MM.1S (cell line): ENCODE results near the gene RPTOR.
A peak's percentile ranks its signal among the peaks of the same experiment; 100 is the strongest.

Experiments used
- DNase-seq: peaks from one replicate; pipeline ENCODE4 v3.0.0-alpha.2; 2015
- H2AFZ ChIP-seq: fragments of 300-600 bp; sonication (generic); 2 replicates; pipeline ENCODE4 v1.6.0; 2016; ENCODE audit warnings: antibody characterized with exemption, low read length
- H3F3A ChIP-seq: fragments of 300-600 bp; sonication (generic); 2 replicates; pipeline ENCODE4 v1.6.1; 2016; ENCODE audit warnings: mild to moderate bottlenecking, antibody characterized with exemption, low read length, moderate library complexity, mixed read lengths; ENCODE audit not compliant: insufficient read depth
- H3K27ac ChIP-seq: fragments of 300-600 bp; sonication (generic); 2 replicates; pipeline ENCODE4 v1.5.1; 2016; ENCODE audit warnings: mild to moderate bottlenecking, low read length
- H3K27me3 ChIP-seq: fragments of 300-600 bp; sonication (generic); replicated peaks from 2 replicates; pipeline ENCODE4 v1.6.0; 2016; ENCODE audit warnings: low read length; ENCODE audit not compliant: insufficient read depth
- H3K36me3 ChIP-seq: fragments of 300-600 bp; sonication (generic); replicated peaks from 2 replicates; pipeline ENCODE4 v1.6.1; 2016; ENCODE audit warnings: mild to moderate bottlenecking, low read length, mixed read lengths; ENCODE audit not compliant: insufficient read depth
- H3K4me1 ChIP-seq: fragments of 300-600 bp; sonication (generic); 2 replicates; pipeline ENCODE4 v1.6.1; 2016; ENCODE audit warnings: low read length, mixed read lengths
- H3K4me2 ChIP-seq: fragments of 300-600 bp; sonication (generic); 2 replicates; pipeline ENCODE4 v1.6.0; 2016; ENCODE audit warnings: low read depth, low read length
- H3K4me3 ChIP-seq: fragments of 300-600 bp; sonication (generic); 2 replicates; pipeline ENCODE4 v1.5.1; 2016; ENCODE audit warnings: low read length, mixed read lengths
- H3K79me2 ChIP-seq: fragments of 300-600 bp; sonication (generic); 2 replicates; pipeline ENCODE4 v1.6.1; 2016; ENCODE audit warnings: mixed run types, low read length, mixed read lengths
- H3K9ac ChIP-seq: fragments of 300-600 bp; sonication (generic); 2 replicates; pipeline ENCODE4 v1.6.1; 2016; ENCODE audit warnings: low read length, mixed read lengths
- H3K9me2 ChIP-seq: fragments of 300-600 bp; sonication (generic); replicated peaks from 2 replicates; pipeline ENCODE4 v1.6.1; 2016; ENCODE audit warnings: mild to moderate bottlenecking, low read length, mixed read lengths; ENCODE audit not compliant: insufficient read depth
- H3K9me3 ChIP-seq: fragments of 300-600 bp; sonication (generic); replicated peaks from 2 replicates; pipeline ENCODE4 v1.6.1; 2016; ENCODE audit warnings: mild to moderate bottlenecking, low read length, mixed read lengths; ENCODE audit not compliant: insufficient read depth
- H4K20me1 ChIP-seq: fragments of 300-600 bp; sonication (generic); 2 replicates; pipeline ENCODE4 v1.6.1; 2016; ENCODE audit warnings: mild to moderate bottlenecking, low read length, moderate library complexity, mixed read lengths; ENCODE audit not compliant: insufficient read depth
- CTCF ChIP-seq: fragments of 300-600 bp; sonication (generic); IDR thresholded peaks from 2 replicates; pipeline ENCODE4 v1.5.1; 2016; ENCODE audit warnings: antibody characterized with exemption, low read length, mixed read lengths
- EZH2 ChIP-seq: fragments of 300-600 bp; sonication (generic); optimal IDR thresholded peaks from 2 replicates; pipeline ENCODE3; 2017; ENCODE audit warnings: low read depth, mild to moderate bottlenecking, antibody characterized with exemption, low read length, mixed read lengths
- EZH2phosphoT487 ChIP-seq: fragments of 300-600 bp; sonication (generic); IDR thresholded peaks from 2 replicates; pipeline ENCODE4 v1.6.1; 2018; ENCODE audit warnings: antibody characterized with exemption, low read length

The RPTOR gene

DNA sequence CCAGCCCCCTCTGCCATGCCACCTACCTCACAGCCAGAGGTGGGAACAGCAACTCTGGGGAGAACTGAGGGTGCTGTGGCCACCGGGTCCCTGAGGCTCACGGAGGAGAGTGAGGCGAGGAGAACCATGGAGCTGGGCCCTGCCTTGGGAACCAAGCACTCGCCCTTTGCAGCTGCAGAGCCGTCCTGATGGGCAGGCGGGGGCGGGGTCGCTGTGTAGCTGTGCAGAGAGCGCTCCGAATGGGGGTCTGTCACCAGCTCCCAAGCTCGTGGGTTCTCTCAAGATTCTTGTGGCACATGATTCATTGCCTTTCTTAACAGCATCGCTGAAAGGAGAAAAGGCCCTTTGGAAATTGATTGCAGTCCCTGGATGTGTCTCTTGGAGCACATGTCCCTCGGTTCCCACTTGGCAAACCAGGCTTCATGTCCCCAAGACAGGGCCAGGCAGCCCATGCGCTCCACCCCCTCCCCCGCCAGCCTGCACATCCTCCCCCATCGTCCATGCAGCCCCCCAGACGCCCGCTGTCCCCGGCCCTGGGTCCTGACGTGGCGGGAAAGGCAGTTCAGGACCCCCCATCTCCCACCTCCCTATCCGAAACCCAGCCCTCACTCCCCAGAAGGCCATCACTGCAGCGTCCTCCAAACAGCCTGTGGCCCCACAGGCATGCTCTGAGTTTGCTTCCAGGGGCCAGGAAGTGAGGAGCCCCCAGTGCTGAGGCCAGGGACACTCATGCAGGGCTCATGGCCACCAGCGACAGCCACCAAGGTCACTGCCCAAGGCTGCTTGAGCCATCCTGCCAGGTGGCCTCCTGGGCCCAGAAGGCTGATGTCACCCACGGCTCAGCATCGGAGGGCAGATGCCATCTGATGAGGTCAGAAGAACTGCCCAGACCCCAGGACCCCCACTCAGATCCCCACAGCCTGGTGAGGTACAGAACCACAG, 426.4 kb downstream of the RPTOR start:
- H3K4me3 ChIP-seq: no peak overlapping the region

DNA sequence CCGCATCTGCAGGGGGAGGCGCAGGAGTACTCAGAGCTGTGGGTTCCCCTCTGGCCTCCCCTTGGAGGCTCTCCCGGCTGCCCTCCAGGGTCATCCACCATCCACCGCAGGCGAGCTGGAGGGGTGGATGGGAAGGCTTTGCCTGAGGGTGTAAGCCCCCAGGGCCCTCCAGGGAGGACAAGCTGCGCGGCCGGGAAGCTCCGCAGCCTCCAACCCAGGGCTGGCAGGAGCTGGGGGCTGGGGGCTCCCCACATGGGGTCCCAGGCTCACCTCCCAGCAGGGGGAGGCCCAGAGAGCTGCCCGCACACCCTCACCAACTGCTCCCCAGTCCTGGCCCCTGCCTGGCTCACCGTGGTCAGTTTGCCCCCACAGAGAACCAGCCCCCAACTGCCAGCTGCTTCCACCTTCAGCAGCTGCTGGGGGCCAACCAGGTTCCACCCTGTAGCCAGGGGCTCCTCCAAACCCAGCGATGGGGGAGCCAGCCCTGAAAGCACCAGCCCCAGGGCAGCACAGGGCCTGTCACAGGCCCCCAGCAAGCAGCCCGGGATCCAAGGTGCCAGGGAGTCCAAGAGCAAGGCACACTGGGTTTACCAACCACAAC, 427.2 kb downstream of the RPTOR start:
- Histone ChIP-seq H3K4me3 (no peak overlapping the region), H4K20me1 (no peaks in the 10 kb centered on the region), H3K9me2 (no peaks in the 10 kb centered on the region), H3K9me3 (no peaks in the 10 kb centered on the region), H3K9ac (no peak overlapping the region), H3K27me3 (peaks cover 6% of the 10 kb centered on the region; the same call in 1 of the 2 replicates), H3K27ac (no peak overlapping the region), H3F3A (no peaks in the 10 kb centered on the region), H3K4me2 (no peak overlapping the region), H3K36me3 (no peaks in the 10 kb centered on the region), H3K79me2 (no peaks in the 10 kb centered on the region), H2AFZ (no peak overlapping the region), H3K4me1 (0 out of 2 replicates have a peak, but pooled peaks cover 8% of the 10 kb centered on the region)
- DNase-seq: no peak
- TF ChIP-seq EZH2 (no peak), EZH2phosphoT487 (no peak), CTCF (no peak)

More for the DNA sequence above, 426.4 kb downstream of the RPTOR start:
- no peaks in the 10 kb centered on the region for H3K9me2 ChIP-seq
- H3K9ac ChIP-seq: no peak overlapping the region
- no peaks in the 10 kb centered on the region for H3F3A ChIP-seq
- no peak overlapping the region for H3K4me2 ChIP-seq
- H3K9me3 ChIP-seq: no peaks in the 10 kb centered on the region
- H3K79me2 ChIP-seq: no peaks in the 10 kb centered on the region
- DNase-seq: no peak
- 0 out of 2 replicates have a peak, but pooled peaks cover 8% of the 10 kb centered on the region for H3K4me1 ChIP-seq
- H4K20me1 ChIP-seq: no peaks in the 10 kb centered on the region
- no peak overlapping the region for H3K27ac ChIP-seq
- H3K36me3 ChIP-seq: no peaks in the 10 kb centered on the region
- H3K27me3 ChIP-seq: no peaks in the 10 kb centered on the region
- TF ChIP-seq EZH2phosphoT487 (no peak), CTCF (0 out of 2 replicates have a peak, but pooled peaks have one; percentile 2)
- no peak overlapping the region for H2AFZ ChIP-seq

- H3K4me1 ChIP-seq: no peaks in the 10 kb centered on the region
- H2AFZ ChIP-seq: no peak overlapping the region
- H3K4me2 ChIP-seq: no peak overlapping the region
- H3F3A ChIP-seq: no peaks in the 10 kb centered on the region
- H3K9me3 ChIP-seq: no peaks in the 10 kb centered on the region
- no peaks in the 10 kb centered on the region for H3K36me3 ChIP-seq
- H4K20me1 ChIP-seq: no peaks in the 10 kb centered on the region
- no peak overlapping the region for H3K4me3 ChIP-seq
- TF ChIP-seq EZH2phosphoT487: no peak
- TF ChIP-seq CTCF: no peak
- TF ChIP-seq EZH2: no peak
- peaks cover 12% of the 10 kb centered on the region for H3K27me3 ChIP-seq
- no peak overlapping the region for H3K9ac ChIP-seq
- DNase-seq: no peak
- no peaks in the 10 kb centered on the region for H3K79me2 ChIP-seq
- no peaks in the 10 kb centered on the region for H3K9me2 ChIP-seq
- no peak overlapping the region for H3K27ac ChIP-seq
Observed at GRCh38 chr17:80976701-80977100, 432.1 kb downstream of the RPTOR start.
